Activated CD8-positive, alpha-beta memory T cell treated with anti-CD3 and anti-CD28 coated beads for 36 hours (primary cell): ENCODE measurements around the gene CTXND1. TPM values are rescaled to one million over a fixed set of nuclear protein-coding genes. Genes with fewer than 3 reads are reported as not detected.
"Not testable (repeated sequence)": the region's sequence is repeated elsewhere in the genome, so short reads cannot be mapped to it uniquely, and the experiment has no call there.

ENCODE experiments used
- CTCF ChIA-PET: fragments of 350-600 bp; sonication (Branson Sonifier 250); formaldehyde crosslinking; loops from one replicate; lab custom pipeline; 2021; ENCODE audit warnings: antibody characterized with exemption; lab: Charles Lee
- POLR2A ChIA-PET: fragments of 350-600 bp; sonication (Branson Sonifier 250); formaldehyde crosslinking; loops from one replicate; lab custom pipeline; 2021; ENCODE audit warnings: antibody characterized with exemption; lab: Charles Lee
- total RNA-seq, 2 experiments: library from RNA; stranded (reverse); gene quantifications; one replicate each; pipeline ENCODE4 v1.2.3, GENCODE V29; 2021

Gene CTXND1
- total RNA-seq, 2 experiments from 2014 or later = not detected

GRCh38 chr15:80169768-80170357, 82.2 kb downstream of the CTXND1 start:
- ChIA-PET POLR2A (no interaction called here), CTCF (no interaction called here)

GRCh38 chr15:80168421-80168820, 83.6 kb downstream of the CTXND1 start:
- CTCF ChIA-PET = interaction anchor here (1.2 kb wide), 1 partner anchor 8 kb away, joined by 3 read pairs; no protein-coding TSS in a partner anchor

GRCh38 chr15:80167936-80168335, 84.1 kb downstream of the CTXND1 start:
- POLR2A ChIA-PET = no interaction called here
- CTCF ChIA-PET = interaction anchor here (0.6 to 1.2 kb wide), 2 partner anchors 8 to 12 kb away, joined by 3 to 4 read pairs; no protein-coding TSS in a partner anchor

More at GRCh38 chr15:80168421-80168820, 83.6 kb downstream of the CTXND1 start:
- POLR2A ChIA-PET = no interaction called here

GRCh38 chr15:80163897-80164296, 88.1 kb downstream of the CTXND1 start:
- POLR2A ChIA-PET = no interaction called here

GRCh38 chr15:80163217-80163616, 88.8 kb downstream of the CTXND1 start:
- ChIA-PET POLR2A (no interaction called here), CTCF (interaction anchor here (1.7 kb wide), 1 partner anchor 9 kb away, joined by 7 read pairs; no protein-coding TSS in a partner anchor)

More at GRCh38 chr15:80163897-80164296, 88.1 kb downstream of the CTXND1 start:
- CTCF ChIA-PET = no interaction called here

- ChIA-PET CTCF (interaction anchor here (1.7 kb wide), 1 partner anchor 10 kb away, joined by 7 read pairs; no protein-coding TSS in a partner anchor), POLR2A (no interaction called here)
These were observed 89.9 kb downstream of the CTXND1 start for GRCh38 chr15:80162059-80162554.

- CTCF ChIA-PET = interaction anchor here (1.0 kb wide), 1 partner anchor 12 kb away, joined by 6 read pairs; no protein-coding TSS in a partner anchor
These were observed 90.5 kb downstream of the CTXND1 start for GRCh38 chr15:80161468-80162016.

GRCh38 chr15:80160570-80161156, 91.3 kb downstream of the CTXND1 start:
- ChIA-PET CTCF (interaction anchor here (1.0 to 1.3 kb wide), 2 partner anchors 8 to 13 kb away, joined by 3 to 6 read pairs; no protein-coding TSS in a partner anchor), POLR2A (interaction anchor here (0.6 to 1.7 kb wide), 4 partner anchors 102 to 1885 kb away, joined by 3 to 7 read pairs (median 3); partner anchors contain the start of genes MEX3B and ZFAND6)

More at GRCh38 chr15:80161468-80162016, 90.5 kb downstream of the CTXND1 start:
- POLR2A ChIA-PET = interaction anchor here (1.7 kb wide), 1 partner anchor 103 kb away, joined by 7 read pairs; the partner anchor contains the start of gene ZFAND6

GRCh38 chr15:80159811-80160569, 92.0 kb downstream of the CTXND1 start:
- ChIA-PET POLR2A (interaction anchor here (1.0 to 1.7 kb wide), 2 partner anchors 101 to 256 kb away, joined by 3 to 7 read pairs; partner anchors contain the start of gene ZFAND6), CTCF (interaction anchor here (0.7 to 1.3 kb wide), 2 partner anchors 9 to 192 kb away, joined by 3 read pairs; no protein-coding TSS in a partner anchor)

- POLR2A ChIA-PET = no interaction called here
- CTCF ChIA-PET = interaction anchor here (0.7 kb wide), 1 partner anchor 192 kb away, joined by 3 read pairs; no protein-coding TSS in a partner anchor
These were observed 92.7 kb downstream of the CTXND1 start for GRCh38 chr15:80159301-80159700.

GRCh38 chr15:80157215-80157614, 94.8 kb downstream of the CTXND1 start:
- CTCF ChIA-PET = no interaction called here
- POLR2A ChIA-PET = interaction anchor here (0.6 to 0.8 kb wide), 3 partner anchors 9 to 235 kb away, joined by 3 read pairs; partner anchors contain the start of gene ZFAND6

GRCh38 chr15:80156176-80156720, 95.8 kb downstream of the CTXND1 start:
- POLR2A ChIA-PET = no interaction called here
- CTCF ChIA-PET = no interaction called here

- CTCF ChIA-PET, POLR2A ChIA-PET: not testable (repeated sequence)
These were observed 96.4 kb downstream of the CTXND1 start for GRCh38 chr15:80155378-80156175.

- POLR2A ChIA-PET = no interaction called here
- CTCF ChIA-PET = interaction anchor here (0.6 kb wide), 1 partner anchor 172 kb away, joined by 3 read pairs; no protein-coding TSS in a partner anchor
These were observed 97.0 kb downstream of the CTXND1 start for GRCh38 chr15:80155001-80155377.

GRCh38 chr15:80154336-80154735, 97.7 kb downstream of the CTXND1 start:
- CTCF ChIA-PET = interaction anchor here (0.6 to 1.2 kb wide), 2 partner anchors 23 to 171 kb away, joined by 3 read pairs; no protein-coding TSS in a partner anchor
- POLR2A ChIA-PET = interaction anchor here (0.9 kb wide), 1 partner anchor 257 kb away, joined by 3 read pairs; no protein-coding TSS in a partner anchor

GRCh38 chr15:80153900-80154299, 98.1 kb downstream of the CTXND1 start:
- ChIA-PET CTCF (interaction anchor here (1.2 kb wide), 1 partner anchor 23 kb away, joined by 3 read pairs; no protein-coding TSS in a partner anchor), POLR2A (interaction anchor here (0.9 to 1.4 kb wide), 4 partner anchors 94 to 256 kb away, joined by 3 to 4 read pairs (median 3); partner anchors contain the start of gene BCL2A1)
